HepG2 (cell line): ENCODE results near the gene SWI5. TPM values are rescaled to one million over a fixed set of nuclear protein-coding genes. Genes with fewer than 3 reads are reported as not detected.

Source experiments
- CHD2 ChIP-seq: IDR thresholded peaks from 2 replicates; pipeline ENCODE4 v1.6.1; 2011; ENCODE audit warnings: low read depth, low read length, improper control_type of control experiment
- DPF2 ChIP-seq: sonication (generic); formaldehyde crosslinking; IDR thresholded peaks from 2 replicates; pipeline ENCODE4 v1.4.0; 2020; ENCODE audit warnings: mild to moderate bottlenecking, low read depth, missing genetic modification reagents, borderline replicate concordance
- EZH2 ChIP-seq: conservative IDR thresholded peaks from 2 replicates; pipeline ENCODE4 v1.6.1; 2012; ENCODE audit warnings: mild to moderate bottlenecking, low read depth, low read length, moderate library complexity
- ISL2 ChIP-seq: sonication (generic); formaldehyde crosslinking; IDR thresholded peaks from 2 replicates; pipeline ENCODE4 v1.5.0; 2020; ENCODE audit warnings: missing genetic modification reagents
- MAFG ChIP-seq: sonication (generic); formaldehyde crosslinking; IDR thresholded peaks from 2 replicates; pipeline ENCODE4 v1.5.1; 2020; ENCODE audit warnings: mild to moderate bottlenecking, missing genetic modification reagents
- MXI1 ChIP-seq: IDR thresholded peaks from 3 replicates; pipeline ENCODE4 v1.6.1; 2012; ENCODE audit warnings: low read depth, low read length, inconsistent platforms, borderline replicate concordance
- NFATC3 ChIP-seq: sonication (generic); formaldehyde crosslinking; IDR thresholded peaks from 2 replicates; pipeline ENCODE4 v1.5.1; 2020; ENCODE audit warnings: mild to moderate bottlenecking, missing genetic modification reagents
- PCBP2 ChIP-seq: fragments of 200-400 bp; formaldehyde crosslinking; optimal IDR thresholded peaks from 2 replicates; pipeline ENCODE3; 2018; ENCODE audit warnings: low read length, low read depth; ENCODE audit not compliant: poor library complexity, severe bottlenecking
- SETDB1 ChIP-seq: sonication (generic); formaldehyde crosslinking; IDR thresholded peaks from 2 replicates; pipeline ENCODE4 v1.5.1; 2020; ENCODE audit warnings: missing genetic modification reagents, mild to moderate bottlenecking, borderline replicate concordance
- SIN3B ChIP-seq: fragments of 150-350 bp; IDR thresholded peaks from 2 replicates; pipeline ENCODE4 v1.6.1; 2014; ENCODE audit warnings: low read length
- TP53 ChIP-seq: sonication (generic); formaldehyde crosslinking; conservative IDR thresholded peaks from 2 replicates; pipeline ENCODE4 v1.4.0; 2020; ENCODE audit warnings: missing genetic modification reagents
- ZFP1 ChIP-seq: IDR thresholded peaks from 2 replicates; pipeline ENCODE4 v1.6.1; 2016
- ZNF432 ChIP-seq: sonication (generic); formaldehyde crosslinking; IDR thresholded peaks from 2 replicates; pipeline ENCODE4 v1.5.0; 2020; ENCODE audit warnings: missing genetic modification reagents, mild to moderate bottlenecking, borderline replicate concordance
- ZNF501 ChIP-seq: sonication (generic); formaldehyde crosslinking; IDR thresholded peaks from 2 replicates; pipeline ENCODE4 v1.5.1; 2020; ENCODE audit warnings: mild to moderate bottlenecking, moderate library complexity, missing genetic modification reagents
- polyA plus RNA-seq, 8 experiments: library from polyadenylated mRNA; depleted of rRNA in 3 of 8; stranded (reverse) in 7 of 8; unstranded in 1 of 8; fragments of >200 nt; fragmentation: Illumina TruSeq in 4 of 8; extraction: Trizol in 4 of 8; gene quantifications; 2 replicates each; pipeline versions ENCODE4 v1.2.1 to v1.2.3, GENCODE V29; 2011 to 2016; ENCODE audit warnings: low read depth in 4 of 8, missing spikeins in 1 of 8, mixed read lengths in 1 of 8; ENCODE audit not compliant: insufficient read depth in 1 of 8
- total RNA-seq, 5 experiments: library from RNA; depleted of rRNA; stranded (reverse); fragments of >200 nt; fragmentation: Illumina TruSeq; extraction: Trizol; gene quantifications; 2 replicates each; pipeline ENCODE4 v1.2.3, GENCODE V29; 2016; ENCODE audit warnings: low read depth in 1 of 5
- TF ChIP-seq, protein P1 (sequence below): IDR thresholded peaks from 2 replicates; pipeline ENCODE4 v1.6.1; 2016; ENCODE audit warnings: missing compliant biosample characterization, missing genetic modification reagents, borderline replicate concordance
- TF ChIP-seq, protein P2 (sequence below): sonication (generic); formaldehyde crosslinking; IDR thresholded peaks from 2 replicates; pipeline ENCODE4 v1.4.0; 2020; ENCODE audit warnings: missing genetic modification reagents, borderline replicate concordance
- TF ChIP-seq, protein P3 (sequence below): sonication (generic); formaldehyde crosslinking; IDR thresholded peaks from 2 replicates; pipeline ENCODE4 v1.9.0; 2021; ENCODE audit warnings: missing genetic modification reagents, borderline replicate concordance
- TF ChIP-seq, protein P4 (sequence below): sonication (generic); formaldehyde crosslinking; IDR thresholded peaks from 2 replicates; pipeline ENCODE4 v1.4.0; 2020; ENCODE audit warnings: missing genetic modification reagents, borderline replicate concordance
- TF ChIP-seq, protein P5 (sequence below): sonication (generic); formaldehyde crosslinking; IDR thresholded peaks from 2 replicates; pipeline ENCODE4 v1.4.0; 2020; ENCODE audit warnings: mild to moderate bottlenecking, missing genetic modification reagents

SWI5 gene
- total and polyA plus RNA-seq, 2 of the 13 experiments (the other 11 are each of a cell fraction or from before 2014, with no cell fraction given), result 39.2 to 41.0 TPM

DNA sequence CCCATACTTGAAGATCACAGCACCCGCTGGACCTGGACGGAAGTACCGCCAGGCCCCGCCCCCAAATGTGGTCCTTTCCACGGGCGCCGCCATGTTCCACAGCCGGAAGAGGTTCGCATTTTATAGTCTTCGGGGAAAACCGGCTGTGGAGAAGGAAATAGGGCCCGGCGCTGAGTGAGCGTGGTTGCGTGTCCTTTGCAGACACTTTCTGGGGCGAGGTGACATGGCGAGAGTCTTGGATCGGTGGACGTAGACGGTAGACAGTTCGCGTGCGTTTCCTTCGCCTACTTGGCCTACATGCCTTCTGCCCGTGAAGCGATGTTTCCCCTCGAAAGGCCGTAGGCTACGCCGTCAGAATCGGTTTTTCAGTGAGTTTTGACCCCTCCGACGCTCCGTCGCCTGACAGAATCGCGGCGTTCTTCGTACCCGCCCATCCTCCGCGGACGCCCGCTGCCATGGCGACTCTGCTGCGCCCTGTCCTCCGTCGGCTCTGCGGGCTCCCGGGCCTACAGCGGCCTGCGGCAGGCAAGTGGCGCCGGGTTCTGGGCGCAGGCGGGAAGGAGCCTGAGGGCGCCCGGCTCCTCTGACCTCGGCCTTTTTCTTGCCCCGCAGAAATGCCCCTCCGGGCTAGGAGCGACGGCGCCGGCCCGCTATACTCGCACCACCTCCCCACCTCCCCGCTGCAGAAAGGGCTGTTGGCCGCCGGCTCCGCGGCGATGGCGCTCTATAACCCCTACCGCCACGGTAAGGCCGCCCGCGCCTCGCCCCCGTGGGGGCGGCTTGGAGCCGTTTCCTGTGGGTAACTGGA is 46.5 kb downstream of the SWI5 start, which contains the start of the genes COQ4 and TRUB2 (continued):
- TF ChIP-seq, protein P1, sequence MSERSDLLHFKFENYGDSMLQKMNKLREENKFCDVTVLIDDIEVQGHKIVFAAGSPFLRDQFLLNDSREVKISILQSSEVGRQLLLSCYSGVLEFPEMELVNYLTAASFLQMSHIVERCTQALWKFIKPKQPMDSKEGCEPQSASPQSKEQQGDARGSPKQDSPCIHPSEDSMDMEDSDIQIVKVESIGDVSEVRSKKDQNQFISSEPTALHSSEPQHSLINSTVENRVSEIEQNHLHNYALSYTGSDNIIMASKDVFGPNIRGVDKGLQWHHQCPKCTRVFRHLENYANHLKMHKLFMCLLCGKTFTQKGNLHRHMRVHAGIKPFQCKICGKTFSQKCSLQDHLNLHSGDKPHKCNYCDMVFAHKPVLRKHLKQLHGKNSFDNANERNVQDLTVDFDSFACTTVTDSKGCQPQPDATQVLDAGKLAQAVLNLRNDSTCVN, result 0 out of 2 replicates have a peak, but pooled peaks have one; percentile 33
- TF ChIP-seq, protein P2, sequence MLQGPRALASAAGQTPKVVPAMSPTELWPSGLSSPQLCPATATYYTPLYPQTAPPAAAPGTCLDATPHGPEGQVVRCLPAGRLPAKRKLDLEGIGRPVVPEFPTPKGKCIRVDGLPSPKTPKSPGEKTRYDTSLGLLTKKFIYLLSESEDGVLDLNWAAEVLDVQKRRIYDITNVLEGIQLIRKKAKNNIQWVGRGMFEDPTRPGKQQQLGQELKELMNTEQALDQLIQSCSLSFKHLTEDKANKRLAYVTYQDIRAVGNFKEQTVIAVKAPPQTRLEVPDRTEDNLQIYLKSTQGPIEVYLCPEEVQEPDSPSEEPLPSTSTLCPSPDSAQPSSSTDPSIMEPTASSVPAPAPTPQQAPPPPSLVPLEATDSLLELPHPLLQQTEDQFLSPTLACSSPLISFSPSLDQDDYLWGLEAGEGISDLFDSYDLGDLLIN (CRISPR knock-in tag), result no peak
- TF ChIP-seq SETDB1 (CRISPR knock-in tag) (no peak), ISL2 (CRISPR knock-in tag) (peak; percentile 58), MXI1 (peak; percentile 100), EZH2 (no peak), PCBP2 (no peak), ZNF432 (no peak), MAFG (no peak), SIN3B (peak; percentile 90), NFATC3 (CRISPR knock-in tag) (0 out of 2 replicates have a peak, but pooled peaks have one; percentile 20), ZFP1 (CRISPR knock-in tag) (peak; percentile 65), TP53 (CRISPR knock-in tag) (0 out of 2 replicates have a peak, but pooled peaks have one; percentile 24), CHD2 (0 out of 2 replicates have a peak, but pooled peaks have one; percentile 22), DPF2 (CRISPR knock-in tag) (no peak), ZNF501 (CRISPR knock-in tag) (peak; percentile 94)
- TF ChIP-seq, protein P3, sequence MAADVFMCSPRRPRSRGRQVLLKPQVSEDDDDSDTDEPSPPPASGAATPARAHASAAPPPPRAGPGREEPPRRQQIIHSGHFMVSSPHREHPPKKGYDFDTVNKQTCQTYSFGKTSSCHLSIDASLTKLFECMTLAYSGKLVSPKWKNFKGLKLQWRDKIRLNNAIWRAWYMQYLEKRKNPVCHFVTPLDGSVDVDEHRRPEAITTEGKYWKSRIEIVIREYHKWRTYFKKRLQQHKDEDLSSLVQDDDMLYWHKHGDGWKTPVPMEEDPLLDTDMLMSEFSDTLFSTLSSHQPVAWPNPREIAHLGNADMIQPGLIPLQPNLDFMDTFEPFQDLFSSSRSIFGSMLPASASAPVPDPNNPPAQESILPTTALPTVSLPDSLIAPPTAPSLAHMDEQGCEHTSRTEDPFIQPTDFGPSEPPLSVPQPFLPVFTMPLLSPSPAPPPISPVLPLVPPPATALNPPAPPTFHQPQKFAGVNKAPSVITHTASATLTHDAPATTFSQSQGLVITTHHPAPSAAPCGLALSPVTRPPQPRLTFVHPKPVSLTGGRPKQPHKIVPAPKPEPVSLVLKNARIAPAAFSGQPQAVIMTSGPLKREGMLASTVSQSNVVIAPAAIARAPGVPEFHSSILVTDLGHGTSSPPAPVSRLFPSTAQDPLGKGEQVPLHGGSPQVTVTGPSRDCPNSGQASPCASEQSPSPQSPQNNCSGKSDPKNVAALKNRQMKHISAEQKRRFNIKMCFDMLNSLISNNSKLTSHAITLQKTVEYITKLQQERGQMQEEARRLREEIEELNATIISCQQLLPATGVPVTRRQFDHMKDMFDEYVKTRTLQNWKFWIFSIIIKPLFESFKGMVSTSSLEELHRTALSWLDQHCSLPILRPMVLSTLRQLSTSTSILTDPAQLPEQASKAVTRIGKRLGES (CRISPR knock-in tag), result no peak
- TF ChIP-seq, protein P4, sequence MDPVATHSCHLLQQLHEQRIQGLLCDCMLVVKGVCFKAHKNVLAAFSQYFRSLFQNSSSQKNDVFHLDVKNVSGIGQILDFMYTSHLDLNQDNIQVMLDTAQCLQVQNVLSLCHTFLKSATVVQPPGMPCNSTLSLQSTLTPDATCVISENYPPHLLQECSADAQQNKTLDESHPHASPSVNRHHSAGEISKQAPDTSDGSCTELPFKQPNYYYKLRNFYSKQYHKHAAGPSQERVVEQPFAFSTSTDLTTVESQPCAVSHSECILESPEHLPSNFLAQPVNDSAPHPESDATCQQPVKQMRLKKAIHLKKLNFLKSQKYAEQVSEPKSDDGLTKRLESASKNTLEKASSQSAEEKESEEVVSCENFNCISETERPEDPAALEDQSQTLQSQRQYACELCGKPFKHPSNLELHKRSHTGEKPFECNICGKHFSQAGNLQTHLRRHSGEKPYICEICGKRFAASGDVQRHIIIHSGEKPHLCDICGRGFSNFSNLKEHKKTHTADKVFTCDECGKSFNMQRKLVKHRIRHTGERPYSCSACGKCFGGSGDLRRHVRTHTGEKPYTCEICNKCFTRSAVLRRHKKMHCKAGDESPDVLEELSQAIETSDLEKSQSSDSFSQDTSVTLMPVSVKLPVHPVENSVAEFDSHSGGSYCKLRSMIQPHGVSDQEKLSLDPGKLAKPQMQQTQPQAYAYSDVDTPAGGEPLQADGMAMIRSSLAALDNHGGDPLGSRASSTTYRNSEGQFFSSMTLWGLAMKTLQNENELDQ (CRISPR knock-in tag), result no peak
- TF ChIP-seq, protein P5, sequence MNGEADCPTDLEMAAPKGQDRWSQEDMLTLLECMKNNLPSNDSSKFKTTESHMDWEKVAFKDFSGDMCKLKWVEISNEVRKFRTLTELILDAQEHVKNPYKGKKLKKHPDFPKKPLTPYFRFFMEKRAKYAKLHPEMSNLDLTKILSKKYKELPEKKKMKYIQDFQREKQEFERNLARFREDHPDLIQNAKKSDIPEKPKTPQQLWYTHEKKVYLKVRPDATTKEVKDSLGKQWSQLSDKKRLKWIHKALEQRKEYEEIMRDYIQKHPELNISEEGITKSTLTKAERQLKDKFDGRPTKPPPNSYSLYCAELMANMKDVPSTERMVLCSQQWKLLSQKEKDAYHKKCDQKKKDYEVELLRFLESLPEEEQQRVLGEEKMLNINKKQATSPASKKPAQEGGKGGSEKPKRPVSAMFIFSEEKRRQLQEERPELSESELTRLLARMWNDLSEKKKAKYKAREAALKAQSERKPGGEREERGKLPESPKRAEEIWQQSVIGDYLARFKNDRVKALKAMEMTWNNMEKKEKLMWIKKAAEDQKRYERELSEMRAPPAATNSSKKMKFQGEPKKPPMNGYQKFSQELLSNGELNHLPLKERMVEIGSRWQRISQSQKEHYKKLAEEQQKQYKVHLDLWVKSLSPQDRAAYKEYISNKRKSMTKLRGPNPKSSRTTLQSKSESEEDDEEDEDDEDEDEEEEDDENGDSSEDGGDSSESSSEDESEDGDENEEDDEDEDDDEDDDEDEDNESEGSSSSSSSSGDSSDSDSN (CRISPR knock-in tag), result peak; percentile 90
